Measurements from ENCODE around the gene WNT3.

Gene WNT3

GRCh38 chr17:46818316-46818928 is at the start of gene WNT3:
Gene WNT3 (minus strand): TSS chr17:46818692. CDS start chr17:46818597, 95 bp downstream.
- TF ChIP-seq ZFX (IDR thresholded peaks at IDR 0.05; ENCODE audit: borderline replicate concordance) = no peak
- TF ChIP-seq, protein P1, sequence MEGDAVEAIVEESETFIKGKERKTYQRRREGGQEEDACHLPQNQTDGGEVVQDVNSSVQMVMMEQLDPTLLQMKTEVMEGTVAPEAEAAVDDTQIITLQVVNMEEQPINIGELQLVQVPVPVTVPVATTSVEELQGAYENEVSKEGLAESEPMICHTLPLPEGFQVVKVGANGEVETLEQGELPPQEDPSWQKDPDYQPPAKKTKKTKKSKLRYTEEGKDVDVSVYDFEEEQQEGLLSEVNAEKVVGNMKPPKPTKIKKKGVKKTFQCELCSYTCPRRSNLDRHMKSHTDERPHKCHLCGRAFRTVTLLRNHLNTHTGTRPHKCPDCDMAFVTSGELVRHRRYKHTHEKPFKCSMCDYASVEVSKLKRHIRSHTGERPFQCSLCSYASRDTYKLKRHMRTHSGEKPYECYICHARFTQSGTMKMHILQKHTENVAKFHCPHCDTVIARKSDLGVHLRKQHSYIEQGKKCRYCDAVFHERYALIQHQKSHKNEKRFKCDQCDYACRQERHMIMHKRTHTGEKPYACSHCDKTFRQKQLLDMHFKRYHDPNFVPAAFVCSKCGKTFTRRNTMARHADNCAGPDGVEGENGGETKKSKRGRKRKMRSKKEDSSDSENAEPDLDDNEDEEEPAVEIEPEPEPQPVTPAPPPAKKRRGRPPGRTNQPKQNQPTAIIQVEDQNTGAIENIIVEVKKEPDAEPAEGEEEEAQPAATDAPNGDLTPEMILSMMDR (IDR thresholded peaks at IDR 0.05) = no peak
- no peak within 1 kb of the TSS for H3K27ac ChIP-seq

DNA sequence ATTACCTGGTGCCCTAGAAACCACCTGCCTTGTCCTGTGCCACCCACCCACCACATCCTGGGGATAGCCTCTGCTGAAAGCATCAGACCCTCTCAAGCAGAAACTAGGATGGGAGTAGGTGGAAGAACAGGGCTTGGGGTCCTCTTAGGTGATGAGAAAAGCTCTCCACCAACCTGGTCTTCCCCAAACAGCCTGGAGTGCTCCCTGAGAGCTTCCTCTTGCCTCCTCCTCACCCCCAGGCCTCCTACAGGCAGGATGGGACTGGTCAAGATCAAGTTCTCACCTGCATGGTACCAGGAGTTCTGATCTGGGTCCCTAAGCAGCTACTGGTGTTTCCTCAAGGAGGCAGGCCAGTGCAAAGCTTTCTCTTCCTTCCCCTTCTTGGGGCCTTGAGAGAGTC is 48.3 kb upstream of the WNT3 start:
- TF ChIP-seq, protein P1 (IDR thresholded peaks at IDR 0.05) = no peak
- no peak for TF ChIP-seq ZFX (IDR thresholded peaks at IDR 0.05; ENCODE audit: borderline replicate concordance)
- H3K27ac ChIP-seq = no peak overlapping the region

GRCh38 chr17:46866325-46866724 is 47.8 kb upstream of the WNT3 start:
- TF ChIP-seq, protein P1 (IDR thresholded peaks at IDR 0.05) = no peak
- no peak for TF ChIP-seq ZFX (IDR thresholded peaks at IDR 0.05; ENCODE audit: borderline replicate concordance)

DNA sequence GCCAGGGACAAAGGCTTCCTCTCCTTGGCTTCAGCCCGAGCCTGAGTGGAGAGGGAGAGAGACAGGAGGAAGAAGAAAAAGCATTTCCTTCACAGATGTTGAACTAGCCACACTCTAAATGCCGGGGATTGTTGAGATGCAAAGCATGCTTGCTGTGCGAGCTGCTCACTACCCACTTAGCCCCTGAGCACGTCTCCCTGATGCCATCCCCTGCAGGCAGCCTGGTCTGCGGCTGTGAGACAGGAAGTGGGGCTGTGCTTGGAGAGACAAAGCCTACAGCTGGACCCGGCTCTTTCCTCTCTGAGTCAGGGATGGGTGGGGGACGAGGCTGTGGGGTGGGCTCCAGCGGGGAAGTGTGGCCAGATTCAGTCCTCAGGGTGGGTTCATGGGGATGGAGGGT is 46.6 kb upstream of the WNT3 start:
- TF ChIP-seq ZFX (IDR thresholded peaks at IDR 0.05; ENCODE audit: borderline replicate concordance) = no peak
- TF ChIP-seq, protein P1 (IDR thresholded peaks at IDR 0.05) = no peak
- no peak overlapping the region for H3K27ac ChIP-seq

More at GRCh38 chr17:46866325-46866724, 47.8 kb upstream of the WNT3 start:
- H3K27ac ChIP-seq = no peak overlapping the region

DNA sequence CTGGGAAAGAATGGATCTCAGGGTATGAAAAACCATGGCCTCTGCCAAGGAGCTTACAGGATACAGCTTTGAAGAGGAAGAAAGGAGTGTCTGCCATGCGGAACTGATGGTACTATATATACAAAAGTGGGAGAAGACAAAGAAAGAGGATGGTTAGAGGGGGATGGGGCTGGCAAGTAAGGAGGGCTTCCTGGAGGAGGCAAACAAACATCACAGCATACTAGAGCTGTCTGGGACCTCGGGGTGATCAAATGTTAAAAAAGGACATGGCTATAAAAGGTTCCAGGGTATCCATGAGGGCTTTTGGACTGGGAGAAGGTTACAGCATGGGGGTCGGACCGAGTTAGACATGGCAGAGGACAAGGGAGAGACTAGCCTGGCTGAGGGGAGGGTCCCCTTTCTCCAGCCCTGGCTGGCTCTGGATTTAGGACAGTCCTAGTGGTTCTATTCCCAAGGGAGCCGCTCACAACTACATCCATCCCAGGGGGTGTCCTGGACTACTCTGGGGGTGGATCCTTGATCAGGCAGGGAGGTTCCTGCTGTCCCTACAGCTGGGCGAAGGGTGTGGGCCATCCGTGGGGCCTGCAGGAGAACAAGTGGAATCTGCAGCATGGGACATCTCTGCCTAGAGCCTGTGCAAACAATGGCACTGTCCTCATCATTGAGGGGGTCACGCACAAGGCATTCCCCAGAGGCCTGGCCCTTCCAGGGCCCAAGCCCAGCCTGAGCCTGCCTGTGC is 45.1 kb upstream of the WNT3 start:
- TF ChIP-seq ZFX (IDR thresholded peaks at IDR 0.05; ENCODE audit: borderline replicate concordance) = no peak
- TF ChIP-seq, protein P1 (IDR thresholded peaks at IDR 0.05) = no peak
- H3K27ac ChIP-seq = no peak overlapping the region

DNA sequence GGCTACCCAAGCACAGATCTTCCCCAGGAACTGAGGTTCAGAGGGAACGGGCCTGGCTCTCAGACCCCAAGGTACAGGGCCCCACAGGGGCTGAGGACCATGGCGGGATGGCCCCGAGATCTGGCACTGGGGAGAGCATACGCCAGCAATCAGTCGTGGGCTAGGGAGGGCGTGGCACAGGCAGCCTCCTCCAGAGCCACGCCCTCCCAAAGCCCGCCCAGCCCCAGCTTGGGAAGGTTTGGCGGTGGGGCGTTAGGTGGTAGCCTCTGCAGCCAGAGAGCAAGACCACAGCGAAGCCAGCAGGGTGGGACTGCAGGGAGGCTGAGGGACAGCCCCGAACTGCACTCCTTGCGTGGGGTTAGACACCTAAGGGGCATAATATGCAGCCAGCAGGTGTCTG is 44.5 kb upstream of the WNT3 start:
- no peak overlapping the region for H3K27ac ChIP-seq
- TF ChIP-seq ZFX (IDR thresholded peaks at IDR 0.05; ENCODE audit: borderline replicate concordance) = no peak
- TF ChIP-seq, protein P1 (IDR thresholded peaks at IDR 0.05) = no peak

- TF ChIP-seq, protein P1 (IDR thresholded peaks at IDR 0.05) = no peak
- TF ChIP-seq ZFX (IDR thresholded peaks at IDR 0.05; ENCODE audit: borderline replicate concordance) = no peak
- H3K27ac ChIP-seq = no peak overlapping the region
Measured at GRCh38 chr17:46859996-46860395, 41.5 kb upstream of the WNT3 start.

All from 22Rv1 (cell line).